Caco-2 (cell line): Measurements from ENCODE around the gene TMEM132C. TPM values are rescaled to one million over a fixed set of nuclear protein-coding genes. Genes with fewer than 3 reads are reported as not detected.

Experiments
- BruUV-seq: library from RNA; stranded (reverse); fragments of 400-500 nt; replicated peaks from 2 replicates; lab custom pipeline; 2021; lab: Mats Ljungman, UMichigan
- CTCF ChIA-PET: fragments of 300-600 bp; sonication (Branson Sonifier 250); formaldehyde crosslinking; loops from one replicate; lab custom pipeline; 2022; ENCODE audit warnings: antibody characterized with exemption; lab: Charles Lee
- POLR2A ChIA-PET: fragments of 300-600 bp; sonication (Branson Sonifier 250); formaldehyde crosslinking; loops from one replicate; lab custom pipeline; 2022; ENCODE audit warnings: antibody characterized with exemption; lab: Charles Lee
- DNase-seq, 2 experiments: peaks; one replicate each; pipeline versions ENCODE4 v3.0.0 to v3.0.0-alpha.2; 2020 to 2022
- H3K27me3 ChIP-seq: replicated peaks from 2 replicates; pipeline ENCODE4 v1.6.0; 2011; ENCODE audit warnings: low read length; ENCODE audit not compliant: control insufficient read depth, insufficient read depth
- H3K36me3 ChIP-seq: 2 replicates; pipeline ENCODE4 v1.5.1; 2011; ENCODE audit warnings: low read length; ENCODE audit not compliant: control insufficient read depth, insufficient read depth
- H3K4me1 ChIP-seq: fragments of 250-450 bp; sonication (Bioruptor Pico); 2 replicates; pipeline ENCODE4 v1.5.1; 2020; ENCODE audit warnings: mild to moderate bottlenecking
- H3K4me3 ChIP-seq: 2 replicates; pipeline ENCODE4 v1.5.1; 2011; ENCODE audit warnings: low read depth, mild to moderate bottlenecking, control low read depth, low read length
- H3K9me3 ChIP-seq: fragments of 250-450 bp; sonication (Bioruptor Pico); 2 replicates; pipeline ENCODE4 v1.5.1; 2020; ENCODE audit warnings: mild to moderate bottlenecking, moderate library complexity
- H3K27ac Mint-ChIP-seq: one replicate; pipeline ENCODE4 v1.8.0; 2022; ENCODE audit warnings: mixed read lengths; ENCODE audit not compliant: unreplicated experiment
- H3K27me3 Mint-ChIP-seq: one replicate; pipeline ENCODE4 v1.8.0; 2022; ENCODE audit warnings: mixed read lengths; ENCODE audit not compliant: insufficient read depth, unreplicated experiment
- H3K36me3 Mint-ChIP-seq: one replicate; pipeline ENCODE4 v1.8.0; 2022; ENCODE audit warnings: mild to moderate bottlenecking, mixed read lengths; ENCODE audit not compliant: insufficient read depth, unreplicated experiment
- H3K4me1 Mint-ChIP-seq: one replicate; pipeline ENCODE4 v1.8.0; 2022; ENCODE audit warnings: low read depth, mixed read lengths; ENCODE audit not compliant: unreplicated experiment
- H3K4me3 Mint-ChIP-seq: one replicate; pipeline ENCODE4 v1.8.0; 2022; ENCODE audit warnings: mild to moderate bottlenecking, moderate library complexity, mixed read lengths; ENCODE audit not compliant: unreplicated experiment
- H3K9me3 Mint-ChIP-seq: one replicate; pipeline ENCODE4 v1.8.0; 2022; ENCODE audit warnings: mixed read lengths; ENCODE audit not compliant: unreplicated experiment
- CTCF ChIP-seq, 2 experiments: fragments of 200-600 bp in 1 of 2; IDR thresholded peaks; 1 replicate in 1 of 2; 2 replicates in 1 of 2; pipeline versions ENCODE4 v1.5.1 to v1.8.0; 2011 to 2022; ENCODE audit warnings: antibody characterized with exemption in 1 of 2, control low read depth in 1 of 2, inconsistent platforms in 1 of 2, low read depth in 1 of 2, low read length in 1 of 2, mild to moderate bottlenecking in 1 of 2, moderate library complexity in 1 of 2; ENCODE audit not compliant: insufficient read depth in 1 of 2, severe bottlenecking in 1 of 2, unreplicated experiment in 1 of 2
- intact Hi-C: fragments of 100-400 bp; cut with micrococcal nuclease; formaldehyde crosslinking; loops from one replicate; pipeline ENCODE4 v1.10.0; 2022; ENCODE audit not compliant: unreplicated experiment
- total RNA-seq: library from RNA; stranded (reverse); gene quantifications from 2 replicates; pipeline ENCODE4 v1.2.3, GENCODE V29; 2022

The TMEM132C gene
- total RNA-seq, 1 experiment from 2014 or later, result not detected

DNA sequence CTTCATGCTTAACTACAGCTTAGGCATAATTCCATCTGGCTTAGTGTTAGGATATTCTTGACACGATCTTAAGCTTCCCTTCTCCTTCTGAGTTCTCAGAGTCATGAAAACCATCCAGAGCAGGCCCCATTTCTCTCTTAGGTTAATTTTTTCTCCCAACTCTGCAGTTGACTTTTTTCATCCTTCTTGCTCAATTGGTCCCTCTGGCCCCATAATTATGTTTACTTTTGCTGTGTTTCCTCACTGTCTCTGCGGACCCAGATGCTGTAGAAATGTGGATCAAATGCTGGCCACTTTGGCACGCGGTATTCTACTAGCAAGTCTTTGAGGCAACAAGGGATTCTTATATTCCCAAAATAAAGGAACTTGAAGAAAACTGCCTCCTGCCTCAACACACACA lies 9.5 kb downstream of the TMEM132C start:
- Mint-ChIP-seq H3K27ac (no peak overlapping the region), H3K4me3 (no peak overlapping the region), H3K36me3 (no peaks in the 10 kb centered on the region), H3K4me1 (no peaks in the 10 kb centered on the region), H3K27me3 (no peaks in the 10 kb centered on the region), H3K9me3 (peaks cover 41% of the 10 kb centered on the region)
- no peak overlapping the region for H3K4me3 ChIP-seq
- 0 out of 2 replicates have a peak, but pooled peaks cover 2% of the 10 kb centered on the region for H3K9me3 ChIP-seq
- no peak for TF ChIP-seq CTCF (IDR thresholded peaks at IDR 0.05; ENCODE audit: insufficient read depth in 1 of 2, low read depth in 1 of 2, low read length in 1 of 2, severe bottlenecking in 1 of 2, unreplicated experiment in 1 of 2)
- H3K36me3 ChIP-seq, result no peaks in the 10 kb centered on the region
- no peaks in the 10 kb centered on the region for H3K4me1 ChIP-seq
- POLR2A ChIA-PET, result no interaction called here
- no peak for DNase-seq
- CTCF ChIA-PET, result no interaction called here
- H3K27me3 ChIP-seq, result no peaks in the 10 kb centered on the region
- BruUV-seq, result no TSS peak
- intact Hi-C loops, result no loop called here

GRCh38 chr12:128286970-128287369 lies 20.0 kb downstream of the TMEM132C start:
- H3K4me3 ChIP-seq, result no peak overlapping the region
- Mint-ChIP-seq H3K36me3 (no peaks in the 10 kb centered on the region), H3K4me1 (no peaks in the 10 kb centered on the region), H3K4me3 (no peak overlapping the region), H3K27ac (no peak overlapping the region), H3K27me3 (no peaks in the 10 kb centered on the region), H3K9me3 (peaks cover 12% of the 10 kb centered on the region)
- TF ChIP-seq CTCF (IDR thresholded peaks at IDR 0.05; ENCODE audit: insufficient read depth in 1 of 2, low read depth in 1 of 2, low read length in 1 of 2, severe bottlenecking in 1 of 2, unreplicated experiment in 1 of 2), result no peak
- POLR2A ChIA-PET, result no interaction called here
- H3K9me3 ChIP-seq, result no peaks in the 10 kb centered on the region
- no peak for DNase-seq
- no TSS peak for BruUV-seq
- H3K4me1 ChIP-seq, result no peaks in the 10 kb centered on the region
- no peaks in the 10 kb centered on the region; the same call in 1 of the 2 replicates for H3K27me3 ChIP-seq
- intact Hi-C loops, result no loop called here
- H3K36me3 ChIP-seq, result no peaks in the 10 kb centered on the region
- CTCF ChIA-PET, result no interaction called here

GRCh38 chr12:128288357-128288756 lies 21.4 kb downstream of the TMEM132C start:
- H3K27me3 ChIP-seq, result no peaks in the 10 kb centered on the region; the same call in 1 of the 2 replicates
- TF ChIP-seq CTCF (IDR thresholded peaks at IDR 0.05; ENCODE audit: insufficient read depth in 1 of 2, low read depth in 1 of 2, low read length in 1 of 2, severe bottlenecking in 1 of 2, unreplicated experiment in 1 of 2), result no peak
- H3K36me3 ChIP-seq, result no peaks in the 10 kb centered on the region
- H3K4me1 Mint-ChIP-seq, result no peaks in the 10 kb centered on the region
- CTCF ChIA-PET, result no interaction called here
- H3K4me3 Mint-ChIP-seq, result no peak overlapping the region
- no TSS peak for BruUV-seq
- H3K9me3 Mint-ChIP-seq, result peaks cover 6% of the 10 kb centered on the region
- no peaks in the 10 kb centered on the region for H3K4me1 ChIP-seq
- H3K4me3 ChIP-seq, result no peak overlapping the region
- no peak overlapping the region for H3K27ac Mint-ChIP-seq
- POLR2A ChIA-PET, result no interaction called here
- no peaks in the 10 kb centered on the region for H3K36me3 Mint-ChIP-seq
- no peak for DNase-seq
- H3K27me3 Mint-ChIP-seq, result no peaks in the 10 kb centered on the region
- H3K9me3 ChIP-seq, result no peaks in the 10 kb centered on the region
- intact Hi-C loops, result no loop called here
